DMS79 (cell line): ENCODE data around the gene AKR1B15.

Source experiments
- DNase-seq: peaks from one replicate; lab custom pipeline; 2025; lab: John Stamatoyannopoulos, UW

The AKR1B15 gene

GRCh38 chr7:134618756-134619530 lies 70.0 kb downstream of the AKR1B15 start:
- no peak for DNase-seq

- no peak for DNase-seq
Observed at GRCh38 chr7:134619627-134620331, 70.9 kb downstream of the AKR1B15 start.

GRCh38 chr7:134622303-134622995 lies 73.5 kb downstream of the AKR1B15 start:
- DNase-seq: no peak

GRCh38 chr7:134623193-134623592 lies 74.3 kb downstream of the AKR1B15 start:
- DNase-seq: no peak

DNA sequence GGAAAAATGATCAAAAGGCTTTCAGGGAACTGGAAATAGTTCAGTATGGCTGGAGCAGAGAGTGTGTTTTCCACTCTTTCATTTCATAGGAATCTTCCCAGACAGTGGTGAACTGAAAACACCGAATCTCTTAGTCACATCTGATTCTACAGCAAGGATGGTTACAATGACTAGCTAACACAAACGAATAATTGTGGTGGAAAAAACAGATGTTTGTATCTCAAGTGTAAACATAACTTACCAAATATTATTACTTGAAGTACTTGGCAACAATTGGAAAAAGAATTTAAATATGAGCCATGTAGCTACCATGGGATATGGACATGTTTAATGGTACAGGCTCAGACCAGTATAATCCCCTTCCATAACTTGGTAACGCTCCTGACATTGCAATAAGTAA lies 76.6 kb downstream of the AKR1B15 start:
- DNase-seq: no peak

DNA sequence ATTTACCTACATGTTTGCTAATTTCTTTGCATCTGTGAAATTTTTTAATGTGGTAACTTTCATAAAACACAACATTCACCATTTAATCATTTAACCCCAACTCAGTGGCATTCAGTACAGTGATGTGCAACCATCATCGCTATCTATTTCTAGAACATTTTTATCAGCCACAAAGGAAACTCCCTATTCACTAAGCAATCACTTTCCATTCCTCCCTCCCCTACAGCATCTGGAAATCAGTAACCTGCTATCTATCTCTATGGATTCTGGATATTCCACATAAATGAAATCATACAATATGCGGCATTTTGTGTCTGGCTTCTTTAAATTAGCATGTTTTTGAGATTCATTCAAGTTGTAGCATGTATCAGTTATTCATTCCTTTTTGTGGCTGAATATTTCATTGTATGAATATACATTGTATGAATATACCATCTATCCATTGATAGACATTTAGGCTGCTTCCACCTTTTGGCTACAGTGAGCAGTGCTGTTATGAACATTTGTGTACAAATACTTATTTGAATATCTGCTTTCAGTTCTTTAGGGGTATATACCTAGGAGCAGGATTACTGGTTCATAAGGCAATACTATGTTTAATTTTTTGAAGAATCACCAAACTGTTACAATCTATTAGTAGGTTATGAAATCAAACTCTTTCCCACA lies 78.3 kb downstream of the AKR1B15 start:
- no peak for DNase-seq

GRCh38 chr7:134627775-134628153 lies 78.9 kb downstream of the AKR1B15 start:
- DNase-seq: no peak

- no peak for DNase-seq
Observed at GRCh38 chr7:134629445-134629844, 80.5 kb downstream of the AKR1B15 start.
